Activated naive CD4-positive, alpha-beta T cell treated with anti-CD3 and anti-CD28 coated beads, Interleukin-2, amount 50 U/mL, for 24 hours (primary cell): ENCODE measurements around the gene RHOJ.

Experiments
- H3K27ac Mint-ChIP-seq: one replicate; pipeline ENCODE4 v1.8.0; 2021; ENCODE audit warnings: mild to moderate bottlenecking, mixed read lengths
- H3K27me3 Mint-ChIP-seq: one replicate; pipeline ENCODE4 v1.8.0; 2021; ENCODE audit warnings: mixed read lengths
- H3K36me3 Mint-ChIP-seq: one replicate; pipeline ENCODE4 v1.8.0; 2021; ENCODE audit warnings: mixed read lengths
- H3K4me1 Mint-ChIP-seq: one replicate; pipeline ENCODE4 v1.8.0; 2021; ENCODE audit warnings: mixed read lengths
- H3K4me3 Mint-ChIP-seq: one replicate; pipeline ENCODE4 v1.8.0; 2021; ENCODE audit warnings: mild to moderate bottlenecking, mixed read lengths
- H3K9me3 Mint-ChIP-seq: one replicate; pipeline ENCODE4 v1.8.0; 2021; ENCODE audit warnings: mixed read lengths

RHOJ gene

GRCh38 chr14:63193236-63193635 is 11.0 kb upstream of the RHOJ start:
- Mint-ChIP-seq H3K4me1 (no peaks in the 10 kb centered on the region), H3K36me3 (no peaks in the 10 kb centered on the region), H3K27me3 (peaks cover 10% of the 10 kb centered on the region), H3K9me3 (peaks cover 6% of the 10 kb centered on the region), H3K27ac (no peak overlapping the region), H3K4me3 (no peak overlapping the region)

- H3K27me3 Mint-ChIP-seq, result peaks cover 20% of the 10 kb centered on the region
- H3K9me3 Mint-ChIP-seq, result no peaks in the 10 kb centered on the region
- H3K4me1 Mint-ChIP-seq, result no peaks in the 10 kb centered on the region
- no peak overlapping the region for H3K4me3 Mint-ChIP-seq
- H3K36me3 Mint-ChIP-seq, result no peaks in the 10 kb centered on the region
- H3K27ac Mint-ChIP-seq, result no peak overlapping the region
These were observed 4.1 kb upstream of the RHOJ start for GRCh38 chr14:63200035-63200740.

- Mint-ChIP-seq H3K27me3 (peaks cover 20% of the 10 kb centered on the region), H3K27ac (no peak overlapping the region), H3K4me3 (no peak overlapping the region), H3K9me3 (no peaks in the 10 kb centered on the region), H3K36me3 (no peaks in the 10 kb centered on the region), H3K4me1 (no peaks in the 10 kb centered on the region)
These were observed 3.5 kb upstream of the RHOJ start for GRCh38 chr14:63200767-63201166.

GRCh38 chr14:63203015-63203414 is 1.2 kb upstream of the RHOJ start:
- Mint-ChIP-seq H3K4me3 (no peak overlapping the region), H3K27me3 (peaks cover 17% of the 10 kb centered on the region), H3K9me3 (no peaks in the 10 kb centered on the region), H3K36me3 (no peaks in the 10 kb centered on the region), H3K4me1 (no peaks in the 10 kb centered on the region), H3K27ac (no peak overlapping the region)

- H3K9me3 Mint-ChIP-seq, result no peaks in the 10 kb centered on the region
- H3K4me1 Mint-ChIP-seq, result no peaks in the 10 kb centered on the region
- H3K27ac Mint-ChIP-seq, result no peak overlapping the region
- H3K36me3 Mint-ChIP-seq, result no peaks in the 10 kb centered on the region
- H3K4me3 Mint-ChIP-seq, result no peak overlapping the region
- H3K27me3 Mint-ChIP-seq, result peaks cover 13% of the 10 kb centered on the region
These were observed 431 bp upstream of the RHOJ start for GRCh38 chr14:63203618-63204406.

GRCh38 chr14:63205044-63205575 is 867 bp downstream of the RHOJ start:
- Mint-ChIP-seq H3K4me3 (no peak overlapping the region), H3K36me3 (no peaks in the 10 kb centered on the region), H3K27me3 (peaks cover 9% of the 10 kb centered on the region), H3K4me1 (no peaks in the 10 kb centered on the region), H3K27ac (no peak overlapping the region), H3K9me3 (no peaks in the 10 kb centered on the region)

- Mint-ChIP-seq H3K27ac (no peak overlapping the region), H3K4me3 (no peak overlapping the region), H3K4me1 (no peaks in the 10 kb centered on the region), H3K27me3 (peaks cover 11% of the 10 kb centered on the region), H3K9me3 (no peaks in the 10 kb centered on the region), H3K36me3 (no peaks in the 10 kb centered on the region)
These were observed 1.6 kb downstream of the RHOJ start for GRCh38 chr14:63205866-63206265.

- Mint-ChIP-seq H3K4me3 (no peak overlapping the region), H3K27me3 (peaks cover 9% of the 10 kb centered on the region), H3K36me3 (no peaks in the 10 kb centered on the region), H3K27ac (no peak overlapping the region), H3K4me1 (no peaks in the 10 kb centered on the region), H3K9me3 (no peaks in the 10 kb centered on the region)
These were observed 4.9 kb downstream of the RHOJ start for GRCh38 chr14:63209160-63209559.

- no peaks in the 10 kb centered on the region for H3K9me3 Mint-ChIP-seq
- no peak overlapping the region for H3K27ac Mint-ChIP-seq
- no peak overlapping the region for H3K4me3 Mint-ChIP-seq
- H3K27me3 Mint-ChIP-seq, result peaks cover 12% of the 10 kb centered on the region
- no peaks in the 10 kb centered on the region for H3K4me1 Mint-ChIP-seq
- H3K36me3 Mint-ChIP-seq, result no peaks in the 10 kb centered on the region
These were observed 6.6 kb downstream of the RHOJ start for GRCh38 chr14:63210812-63211211.

- H3K4me3 Mint-ChIP-seq, result no peak overlapping the region
- no peak overlapping the region for H3K27ac Mint-ChIP-seq
- no peaks in the 10 kb centered on the region for H3K36me3 Mint-ChIP-seq
- H3K9me3 Mint-ChIP-seq, result no peaks in the 10 kb centered on the region
- peaks cover 10% of the 10 kb centered on the region for H3K27me3 Mint-ChIP-seq
- H3K4me1 Mint-ChIP-seq, result no peaks in the 10 kb centered on the region
These were observed 8.0 kb downstream of the RHOJ start for GRCh38 chr14:63212209-63212608.

- Mint-ChIP-seq H3K4me3 (no peak overlapping the region), H3K36me3 (no peaks in the 10 kb centered on the region), H3K27me3 (peaks cover 10% of the 10 kb centered on the region), H3K9me3 (no peaks in the 10 kb centered on the region), H3K27ac (no peak overlapping the region), H3K4me1 (no peaks in the 10 kb centered on the region)
These were observed 8.7 kb downstream of the RHOJ start for GRCh38 chr14:63212776-63213500.

- no peaks in the 10 kb centered on the region for H3K4me1 Mint-ChIP-seq
- no peaks in the 10 kb centered on the region for H3K9me3 Mint-ChIP-seq
- no peak overlapping the region for H3K27ac Mint-ChIP-seq
- peaks cover 10% of the 10 kb centered on the region for H3K27me3 Mint-ChIP-seq
- H3K36me3 Mint-ChIP-seq, result no peaks in the 10 kb centered on the region
- no peak overlapping the region for H3K4me3 Mint-ChIP-seq
These were observed 10.4 kb downstream of the RHOJ start for GRCh38 chr14:63214417-63215196.

GRCh38 chr14:63220526-63220925 is 16.3 kb downstream of the RHOJ start:
- H3K36me3 Mint-ChIP-seq, result no peaks in the 10 kb centered on the region
- no peak overlapping the region for H3K27ac Mint-ChIP-seq
- no peaks in the 10 kb centered on the region for H3K9me3 Mint-ChIP-seq
- H3K4me3 Mint-ChIP-seq, result no peak overlapping the region
- peaks cover 17% of the 10 kb centered on the region for H3K27me3 Mint-ChIP-seq
- H3K4me1 Mint-ChIP-seq, result no peaks in the 10 kb centered on the region

GRCh38 chr14:63223596-63223995 is 19.4 kb downstream of the RHOJ start:
- Mint-ChIP-seq H3K9me3 (no peaks in the 10 kb centered on the region), H3K27me3 (peaks cover 18% of the 10 kb centered on the region)

GRCh38 chr14:63224196-63224595 is 20.0 kb downstream of the RHOJ start:
- H3K9me3 Mint-ChIP-seq, result no peaks in the 10 kb centered on the region
- no peak overlapping the region for H3K4me3 Mint-ChIP-seq
- no peak overlapping the region for H3K27ac Mint-ChIP-seq
- H3K36me3 Mint-ChIP-seq, result no peaks in the 10 kb centered on the region
- H3K4me1 Mint-ChIP-seq, result no peaks in the 10 kb centered on the region
- peaks cover 18% of the 10 kb centered on the region for H3K27me3 Mint-ChIP-seq

More at GRCh38 chr14:63223596-63223995, 19.4 kb downstream of the RHOJ start:
- H3K36me3 Mint-ChIP-seq, result no peaks in the 10 kb centered on the region
- no peak overlapping the region for H3K27ac Mint-ChIP-seq
- H3K4me1 Mint-ChIP-seq, result no peaks in the 10 kb centered on the region
- H3K4me3 Mint-ChIP-seq, result no peak overlapping the region
